Kidney epithelial cell (primary cell): ENCODE results near the gene OSTM1. TPM values are rescaled to one million over a fixed set of nuclear protein-coding genes. Genes with fewer than 3 reads are reported as not detected.

ENCODE experiments used
- DNase-seq: peaks from one replicate; pipeline ENCODE4 v3.0.0-alpha.2; 2010; ENCODE audit warnings: low read depth
- H3K27me3 ChIP-seq: 2 replicates; pipeline ENCODE4 v1.6.0; 2011; ENCODE audit warnings: low read length; ENCODE audit not compliant: control insufficient read depth, insufficient read depth
- H3K36me3 ChIP-seq: 2 replicates; pipeline ENCODE4 v1.5.1; 2011; ENCODE audit warnings: low read length; ENCODE audit not compliant: control insufficient read depth, insufficient read depth
- H3K4me3 ChIP-seq: 2 replicates; pipeline ENCODE4 v1.5.1; 2011; ENCODE audit warnings: low read depth, mild to moderate bottlenecking, control low read depth, low read length
- total RNA-seq: library from RNA; depleted of rRNA; stranded (reverse); fragments of >200 nt; gene quantifications from 2 replicates; pipeline ENCODE4 v1.2.3, GENCODE V29; 2015
- TF ChIP-seq, protein P1 (sequence below): IDR thresholded peaks from 2 replicates; pipeline ENCODE4 v1.5.1; 2011; ENCODE audit warnings: mild to moderate bottlenecking, moderate library complexity, low read length, control low read depth, inconsistent platforms; ENCODE audit not compliant: insufficient read depth, poor library complexity, severe bottlenecking

OSTM1 gene
- total RNA-seq = 30.0 and 77.3 TPM in 2 replicates

GRCh38 chr6:108074359-108075144 lies at the start of gene OSTM1:
OSTM1 (minus strand) TSS chr6:108074741; CDS start chr6:108074651, 90 bp downstream.
- DNase-seq = peak; percentile 39
- H3K27me3 ChIP-seq = no peaks in the 10 kb centered on the region
- peak within 1 kb of the TSS; percentile 72 for H3K4me3 ChIP-seq
- H3K36me3 ChIP-seq = no peaks in the 10 kb centered on the region
- TF ChIP-seq, protein P1, sequence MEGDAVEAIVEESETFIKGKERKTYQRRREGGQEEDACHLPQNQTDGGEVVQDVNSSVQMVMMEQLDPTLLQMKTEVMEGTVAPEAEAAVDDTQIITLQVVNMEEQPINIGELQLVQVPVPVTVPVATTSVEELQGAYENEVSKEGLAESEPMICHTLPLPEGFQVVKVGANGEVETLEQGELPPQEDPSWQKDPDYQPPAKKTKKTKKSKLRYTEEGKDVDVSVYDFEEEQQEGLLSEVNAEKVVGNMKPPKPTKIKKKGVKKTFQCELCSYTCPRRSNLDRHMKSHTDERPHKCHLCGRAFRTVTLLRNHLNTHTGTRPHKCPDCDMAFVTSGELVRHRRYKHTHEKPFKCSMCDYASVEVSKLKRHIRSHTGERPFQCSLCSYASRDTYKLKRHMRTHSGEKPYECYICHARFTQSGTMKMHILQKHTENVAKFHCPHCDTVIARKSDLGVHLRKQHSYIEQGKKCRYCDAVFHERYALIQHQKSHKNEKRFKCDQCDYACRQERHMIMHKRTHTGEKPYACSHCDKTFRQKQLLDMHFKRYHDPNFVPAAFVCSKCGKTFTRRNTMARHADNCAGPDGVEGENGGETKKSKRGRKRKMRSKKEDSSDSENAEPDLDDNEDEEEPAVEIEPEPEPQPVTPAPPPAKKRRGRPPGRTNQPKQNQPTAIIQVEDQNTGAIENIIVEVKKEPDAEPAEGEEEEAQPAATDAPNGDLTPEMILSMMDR = no peak

DNA sequence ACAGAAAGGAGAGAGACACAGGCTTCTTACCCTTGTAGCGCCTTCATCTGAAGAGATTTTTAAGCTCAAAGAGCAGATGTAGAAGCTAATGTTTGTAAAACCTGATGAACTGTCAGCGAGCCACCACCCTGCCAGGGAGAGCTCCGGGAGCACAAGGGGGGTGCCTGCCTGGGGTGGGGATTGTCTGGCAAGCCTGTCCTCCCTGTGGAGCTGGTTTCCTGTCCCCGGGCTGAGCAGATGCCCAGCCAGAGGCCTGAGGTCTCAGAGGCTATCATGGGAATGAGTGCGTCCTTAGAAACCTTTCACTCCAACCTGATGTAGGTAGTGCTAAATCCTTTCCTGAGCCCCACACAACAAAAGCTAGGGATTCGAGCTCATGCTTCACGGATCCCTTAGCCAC lies 49.4 kb upstream of the OSTM1 start:
- DNase-seq = no peak
- TF ChIP-seq, protein P1 = no peak
- Histone ChIP-seq H3K4me3 (no peak overlapping the region), H3K36me3 (no peaks in the 10 kb centered on the region), H3K27me3 (peaks cover 74% of the 10 kb centered on the region)

- Histone ChIP-seq H3K36me3 (no peaks in the 10 kb centered on the region), H3K4me3 (no peak overlapping the region), H3K27me3 (peaks cover 78% of the 10 kb centered on the region)
- DNase-seq = no peak
- TF ChIP-seq, protein P1 = no peak
These were observed 49.0 kb upstream of the OSTM1 start for GRCh38 chr6:108123481-108123929.

GRCh38 chr6:108121612-108122011 lies 47.1 kb upstream of the OSTM1 start:
- no peak for DNase-seq
- TF ChIP-seq, protein P1 = no peak
- Histone ChIP-seq H3K27me3 (peaks cover 88% of the 10 kb centered on the region), H3K36me3 (no peaks in the 10 kb centered on the region), H3K4me3 (no peak overlapping the region)

GRCh38 chr6:108120311-108120710 lies 45.8 kb upstream of the OSTM1 start:
- Histone ChIP-seq H3K36me3 (no peaks in the 10 kb centered on the region), H3K4me3 (no peak overlapping the region), H3K27me3 (peaks cover 94% of the 10 kb centered on the region)
- TF ChIP-seq, protein P1 = no peak
- no peak for DNase-seq

DNA sequence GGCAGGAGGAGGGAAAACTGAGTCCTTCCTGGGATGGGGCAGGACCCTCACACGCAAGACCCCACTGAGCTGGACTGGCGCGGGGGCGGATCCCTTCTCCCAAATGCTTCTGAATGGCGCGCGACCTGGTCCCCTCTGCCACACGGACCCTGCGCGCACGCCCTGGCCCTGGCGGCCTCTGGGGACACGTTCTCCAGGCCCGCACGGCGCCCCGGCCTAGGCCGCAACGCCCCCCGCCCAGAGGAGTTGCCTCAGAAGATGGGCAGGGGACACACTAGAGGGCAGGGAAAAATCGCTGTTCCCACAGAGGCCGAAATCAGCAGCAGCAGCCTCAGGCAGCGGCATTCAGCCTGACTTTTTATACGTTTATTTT lies 45.2 kb upstream of the OSTM1 start:
- H3K4me3 ChIP-seq = no peak overlapping the region
- TF ChIP-seq, protein P1 = no peak
- DNase-seq = no peak
- H3K27me3 ChIP-seq = peaks cover 96% of the 10 kb centered on the region
- no peaks in the 10 kb centered on the region for H3K36me3 ChIP-seq
